Mucosa of stomach (tissue), 1 donor: ENCODE measurements around the gene CD68.
"Not testable (repeated sequence)": the region's sequence is repeated elsewhere in the genome, so short reads cannot be mapped to it uniquely, and the experiment has no call there.

Source experiments
- H3K27me3 ChIP-seq: one replicate; pipeline ENCODE4 v1.7.0; 2013; ENCODE audit warnings: mild to moderate bottlenecking, low read length; ENCODE audit not compliant: control insufficient read depth, insufficient read depth
- H3K36me3 ChIP-seq: one replicate; pipeline ENCODE4 v1.7.0; 2013; ENCODE audit warnings: low read length; ENCODE audit not compliant: control insufficient read depth, insufficient read depth
- H3K4me1 ChIP-seq: one replicate; pipeline ENCODE4 v1.7.0; 2013; ENCODE audit warnings: mild to moderate bottlenecking, low read length; ENCODE audit not compliant: control insufficient read depth, insufficient read depth
- H3K4me3 ChIP-seq: one replicate; pipeline ENCODE4 v1.7.0; 2013; ENCODE audit warnings: low read length
- H3K9ac ChIP-seq: one replicate; pipeline ENCODE4 v1.7.0; 2013; ENCODE audit warnings: mild to moderate bottlenecking, low read length, moderate library complexity
- H3K9me3 ChIP-seq: one replicate; pipeline ENCODE4 v1.7.0; 2013; ENCODE audit warnings: mild to moderate bottlenecking, low read length, moderate library complexity; ENCODE audit not compliant: control insufficient read depth
- donor health status: Pancreatic carcinoma.

CD68 gene

GRCh38 chr17:7589204-7589868 is 9.9 kb downstream of the CD68 start:
- Histone ChIP-seq H3K36me3 (peaks cover 15% of the 10 kb centered on the region), H3K4me1 (peaks cover 28% of the 10 kb centered on the region), H3K27me3 (no peaks in the 10 kb centered on the region), H3K9ac (peak overlapping the region; percentile 50), H3K9me3 (no peaks in the 10 kb centered on the region), H3K4me3 (no peak overlapping the region)

- H3K4me1 ChIP-seq = peaks cover 20% of the 10 kb centered on the region
- peaks cover 15% of the 10 kb centered on the region for H3K36me3 ChIP-seq
- no peaks in the 10 kb centered on the region for H3K27me3 ChIP-seq
- no peak within 1 kb of the TSS for H3K4me3 ChIP-seq
- peak within 1 kb of the TSS; percentile 50 for H3K9ac ChIP-seq
- no peaks in the 10 kb centered on the region for H3K9me3 ChIP-seq
Observed at GRCh38 chr17:7589891-7590691, 10.7 kb downstream of the CD68 start, which contains the start of gene SOX15. Gene SOX15 (minus strand): TSS chr17:7590094. CDS start chr17:7589676, 418 bp downstream.

GRCh38 chr17:7590743-7591142 is 11.3 kb downstream of the CD68 start:
- Histone ChIP-seq H3K36me3 (peaks cover 15% of the 10 kb centered on the region), H3K4me3 (no peak overlapping the region), H3K4me1 (peaks cover 14% of the 10 kb centered on the region), H3K9me3 (no peaks in the 10 kb centered on the region), H3K9ac (no peak overlapping the region), H3K27me3 (no peaks in the 10 kb centered on the region)

- Histone ChIP-seq H3K9me3 (no peaks in the 10 kb centered on the region), H3K4me1 (peaks cover 13% of the 10 kb centered on the region), H3K9ac (no peak overlapping the region), H3K27me3 (no peaks in the 10 kb centered on the region), H3K4me3 (no peak overlapping the region), H3K36me3 (peaks cover 15% of the 10 kb centered on the region)
Observed at GRCh38 chr17:7591596-7591995, 12.2 kb downstream of the CD68 start.

GRCh38 chr17:7592422-7593021 is 13.1 kb downstream of the CD68 start:
- Histone ChIP-seq H3K36me3 (peaks cover 15% of the 10 kb centered on the region), H3K9me3 (no peaks in the 10 kb centered on the region), H3K9ac (no peak overlapping the region), H3K4me3 (no peak overlapping the region), H3K27me3 (no peaks in the 10 kb centered on the region), H3K4me1 (peaks cover 13% of the 10 kb centered on the region)

- Histone ChIP-seq H3K9me3 (no peaks in the 10 kb centered on the region), H3K27me3 (no peaks in the 10 kb centered on the region), H3K9ac (no peak overlapping the region), H3K4me1 (peaks cover 13% of the 10 kb centered on the region), H3K36me3 (peaks cover 15% of the 10 kb centered on the region), H3K4me3 (no peak overlapping the region)
Observed at GRCh38 chr17:7593296-7593695, 13.9 kb downstream of the CD68 start.

- not testable (repeated sequence) for H3K4me3 ChIP-seq, H3K9me3 ChIP-seq, H3K27me3 ChIP-seq, H3K4me1 ChIP-seq, H3K9ac ChIP-seq
- peaks cover 14% of the 10 kb centered on the region for H3K36me3 ChIP-seq
Observed at GRCh38 chr17:7597561-7597960, 18.1 kb downstream of the CD68 start.

GRCh38 chr17:7606280-7606679 is 26.8 kb downstream of the CD68 start:
- H3K4me1 ChIP-seq = no peaks in the 10 kb centered on the region
- H3K36me3 ChIP-seq = no peaks in the 10 kb centered on the region
- no peaks in the 10 kb centered on the region for H3K9me3 ChIP-seq
- H3K9ac ChIP-seq = no peak overlapping the region
- no peaks in the 10 kb centered on the region for H3K27me3 ChIP-seq
- no peak overlapping the region for H3K4me3 ChIP-seq

- Histone ChIP-seq H3K9ac (no peak overlapping the region), H3K4me1 (peaks cover 19% of the 10 kb centered on the region)
Observed at GRCh38 chr17:7610641-7611040, 31.2 kb downstream of the CD68 start.

GRCh38 chr17:7611635-7612293 is 32.3 kb downstream of the CD68 start:
- Histone ChIP-seq H3K9me3 (no peaks in the 10 kb centered on the region), H3K9ac (no peak overlapping the region), H3K27me3 (no peaks in the 10 kb centered on the region), H3K36me3 (no peaks in the 10 kb centered on the region), H3K4me1 (peaks cover 19% of the 10 kb centered on the region), H3K4me3 (no peak overlapping the region)

More at GRCh38 chr17:7610641-7611040, 31.2 kb downstream of the CD68 start:
- H3K27me3 ChIP-seq = no peaks in the 10 kb centered on the region
- no peak overlapping the region for H3K4me3 ChIP-seq
- no peaks in the 10 kb centered on the region for H3K9me3 ChIP-seq
- no peaks in the 10 kb centered on the region for H3K36me3 ChIP-seq

- H3K9me3 ChIP-seq = no peaks in the 10 kb centered on the region
- H3K27me3 ChIP-seq = no peaks in the 10 kb centered on the region
- no peak overlapping the region for H3K4me3 ChIP-seq
- H3K4me1 ChIP-seq = peaks cover 19% of the 10 kb centered on the region
- H3K36me3 ChIP-seq = no peaks in the 10 kb centered on the region
- no peak overlapping the region for H3K9ac ChIP-seq
Observed at GRCh38 chr17:7612294-7612640, 32.8 kb downstream of the CD68 start.
